ENCODE results near the gene MMP23B.
"Not testable (repeated sequence)": the region's sequence is repeated elsewhere in the genome, so short reads cannot be mapped to it uniquely, and the experiment has no call there.

The MMP23B gene

DNA sequence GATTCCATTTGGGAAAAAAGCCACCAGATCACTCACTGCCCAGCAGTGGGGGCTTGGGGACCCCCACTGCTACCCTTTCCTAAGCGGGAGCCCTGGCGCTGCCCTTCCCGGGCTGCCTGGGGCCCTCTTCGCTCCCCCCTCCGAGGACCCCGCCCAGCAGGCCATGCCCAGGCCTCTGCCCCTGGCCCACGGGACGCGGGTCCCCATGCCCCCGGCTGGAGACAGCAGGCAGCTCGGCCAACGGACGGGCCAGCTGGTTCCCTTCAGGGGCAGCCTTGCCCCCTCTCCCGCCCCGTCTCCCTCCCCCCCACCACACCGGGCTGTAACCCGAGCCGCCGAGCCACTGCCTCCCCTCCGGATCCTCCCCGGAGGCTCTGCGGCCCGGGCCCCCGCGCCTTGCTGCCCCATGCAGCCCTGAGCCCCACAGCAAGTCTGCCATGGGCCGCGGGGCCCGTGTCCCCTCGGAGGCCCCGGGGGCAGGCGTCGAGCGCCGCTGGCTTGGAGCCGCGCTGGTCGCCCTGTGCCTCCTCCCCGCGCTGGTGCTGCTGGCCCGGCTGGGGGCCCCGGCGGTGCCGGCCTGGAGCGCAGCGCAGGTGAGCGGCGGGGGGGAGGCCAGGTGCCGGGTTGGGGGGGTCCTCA, at the start of gene MMP23B:
Gene MMP23B, plus strand, starts transcription at position 392 of the 639 bp plus-strand sequence. Its CDS starts 46 bp downstream, at position 438.
- DNase-seq (ENCODE audit: low spot score), result peak; percentile 44

DNA sequence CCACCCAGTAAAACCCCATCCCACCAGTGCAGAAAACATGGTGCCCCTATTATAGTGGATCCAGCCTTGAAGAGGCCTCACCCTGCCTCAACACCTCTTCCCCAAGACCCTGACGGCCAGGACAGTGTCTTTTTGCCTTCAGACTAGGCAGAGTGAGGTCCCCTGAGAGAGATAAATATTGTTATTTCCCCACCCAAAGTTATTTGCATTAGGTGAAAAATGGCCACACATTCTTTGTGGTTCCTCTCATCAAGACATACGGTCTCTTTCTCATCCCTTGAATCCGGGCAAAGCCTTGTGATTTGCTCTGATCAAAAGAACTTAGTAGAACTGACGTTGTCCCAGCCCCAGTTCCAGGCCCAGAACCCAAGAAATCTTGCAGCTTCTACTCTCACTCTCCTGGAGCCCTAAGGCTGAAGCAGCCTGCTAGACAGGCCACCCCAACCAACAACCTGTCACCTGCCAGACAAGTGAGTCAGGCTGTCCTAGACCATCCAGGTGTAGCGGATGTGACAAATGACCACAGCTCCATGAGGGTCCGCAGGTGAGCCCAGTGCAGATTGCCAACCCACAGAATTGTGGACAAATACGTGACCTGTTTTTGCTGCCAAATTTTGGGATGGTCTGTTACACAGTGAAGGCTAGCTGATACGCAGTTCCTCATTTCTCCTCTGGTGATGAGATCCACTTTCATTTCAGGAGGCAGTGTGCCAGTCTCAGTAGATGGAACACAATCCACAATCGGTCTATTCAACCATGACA, 49.2 kb upstream of the MMP23B start:
- DNase-seq (ENCODE audit: low spot score), result no peak

DNA sequence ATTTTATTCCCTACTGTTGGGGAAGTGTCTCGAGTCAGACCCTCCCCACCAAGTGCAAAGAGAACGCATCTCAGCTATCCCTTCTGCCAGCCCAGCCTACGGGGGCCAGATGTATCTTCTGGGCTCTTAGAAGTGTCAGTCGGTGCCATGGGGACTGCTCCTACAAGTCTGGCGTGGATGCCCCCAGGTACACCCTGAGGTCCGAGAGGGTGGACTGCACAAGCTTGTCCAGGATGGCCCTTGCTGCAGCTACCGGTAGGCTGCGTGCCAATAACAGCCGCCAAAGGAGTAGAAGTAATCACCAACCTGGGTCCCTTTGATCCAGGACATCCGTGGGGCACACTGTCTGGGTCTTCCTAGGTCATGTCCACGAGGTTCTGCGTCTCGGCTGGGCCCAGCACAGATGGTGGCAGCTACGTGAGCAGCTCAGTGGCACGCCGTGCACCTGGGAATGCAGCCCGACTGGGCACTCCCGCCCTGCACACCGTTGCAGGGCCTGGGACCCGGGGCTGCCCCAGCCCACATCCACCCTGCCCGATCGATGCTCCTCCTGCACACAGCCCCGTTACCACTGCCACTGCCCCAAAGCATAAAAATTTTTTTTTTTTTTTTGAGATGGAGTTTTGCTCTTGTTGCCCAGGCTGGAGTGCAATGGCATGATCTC, 48.5 kb upstream of the MMP23B start:
- DNase-seq (ENCODE audit: low spot score), result no peak

DNA sequence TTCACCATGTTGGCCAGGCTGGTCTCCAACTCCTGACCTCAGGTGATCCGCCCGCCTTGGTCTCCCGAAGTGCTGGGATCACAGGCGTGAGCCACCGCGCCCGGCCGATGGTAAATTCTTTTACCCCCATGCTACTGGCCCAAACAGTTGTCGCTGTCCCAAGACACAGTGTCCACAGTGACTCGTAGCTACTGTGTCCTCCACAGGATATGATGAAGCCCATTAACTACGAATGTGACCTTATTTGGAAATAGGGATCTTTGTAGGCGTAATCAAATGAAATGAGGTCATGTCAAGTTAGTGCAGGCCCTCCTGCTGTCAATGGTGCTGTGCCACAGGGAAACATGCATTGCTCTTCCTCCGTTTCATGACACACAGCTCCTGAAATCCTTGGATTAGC, 40.5 kb upstream of the MMP23B start:
- DNase-seq (ENCODE audit: low spot score), result no peak

DNA sequence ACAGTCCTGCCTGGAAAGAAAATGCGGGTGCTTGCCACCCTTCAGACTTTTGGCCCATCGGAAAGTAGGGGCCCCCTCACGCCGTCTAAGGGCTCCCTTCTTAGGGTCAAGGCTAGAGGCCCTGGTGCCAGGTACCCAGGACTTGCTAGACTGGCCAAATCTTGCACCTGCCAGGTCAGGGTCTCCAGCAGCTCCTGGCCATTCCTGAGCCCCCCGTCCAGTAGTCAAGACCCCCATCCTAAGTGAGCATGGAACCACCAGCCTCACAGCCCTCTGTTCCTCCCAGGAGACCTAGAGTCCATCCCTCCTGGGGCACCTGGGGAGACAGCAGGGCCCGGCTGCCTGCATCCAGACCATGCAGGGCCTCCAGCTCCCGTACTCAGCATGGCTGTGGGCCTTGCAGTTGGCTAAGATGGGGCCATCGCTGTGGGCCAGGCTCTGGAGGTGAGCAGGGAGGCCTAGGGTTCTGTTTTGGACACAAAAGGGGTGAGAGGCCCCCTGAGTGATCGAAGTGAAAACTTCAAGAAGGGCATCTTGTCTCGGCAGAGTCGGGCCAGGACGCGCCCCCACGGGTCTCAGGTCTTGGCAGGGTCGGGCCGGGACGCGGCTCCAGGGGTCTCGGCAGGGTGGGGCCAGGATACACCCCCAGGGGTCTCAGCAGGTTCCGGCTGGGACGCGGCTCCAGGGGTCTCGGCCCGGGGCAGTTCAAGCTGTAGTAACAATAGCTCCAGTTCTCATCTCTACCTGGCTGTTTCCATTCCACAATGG, 38.0 kb upstream of the MMP23B start:
- no peak for DNase-seq (ENCODE audit: low spot score)

DNA sequence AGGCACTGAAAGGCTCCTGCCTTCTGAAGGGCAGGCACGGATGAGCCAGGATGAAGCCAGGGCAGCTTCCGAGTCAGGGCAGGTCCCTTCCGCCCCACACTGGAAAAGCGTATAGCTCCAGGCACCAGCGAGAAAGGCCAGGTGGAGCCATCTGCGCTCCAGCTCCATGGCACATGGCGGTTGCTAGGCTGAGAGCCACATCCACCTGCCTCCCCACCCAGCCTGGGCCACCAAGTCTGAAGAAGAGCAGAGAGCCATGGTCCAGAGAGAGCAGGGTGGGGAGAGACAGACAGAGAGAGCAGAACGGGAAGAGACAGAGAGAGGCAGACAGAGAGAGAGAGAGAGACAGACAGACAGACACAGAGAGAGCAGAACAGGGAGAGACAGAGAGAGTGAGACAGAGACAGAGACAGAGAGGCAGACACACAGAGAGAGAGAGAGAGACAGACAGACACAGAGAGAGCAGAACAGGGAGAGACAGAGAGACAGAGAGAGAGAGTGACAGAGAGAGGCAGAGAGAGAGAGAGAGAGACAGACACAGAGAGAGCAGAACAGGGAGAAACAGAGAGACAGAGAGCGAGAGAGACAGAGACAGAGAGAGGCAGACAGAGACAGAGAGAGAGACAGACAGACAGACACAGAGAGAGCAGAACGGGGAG, 37.2 kb upstream of the MMP23B start:
- DNase-seq (ENCODE audit: low spot score), result peak; percentile 51

DNA sequence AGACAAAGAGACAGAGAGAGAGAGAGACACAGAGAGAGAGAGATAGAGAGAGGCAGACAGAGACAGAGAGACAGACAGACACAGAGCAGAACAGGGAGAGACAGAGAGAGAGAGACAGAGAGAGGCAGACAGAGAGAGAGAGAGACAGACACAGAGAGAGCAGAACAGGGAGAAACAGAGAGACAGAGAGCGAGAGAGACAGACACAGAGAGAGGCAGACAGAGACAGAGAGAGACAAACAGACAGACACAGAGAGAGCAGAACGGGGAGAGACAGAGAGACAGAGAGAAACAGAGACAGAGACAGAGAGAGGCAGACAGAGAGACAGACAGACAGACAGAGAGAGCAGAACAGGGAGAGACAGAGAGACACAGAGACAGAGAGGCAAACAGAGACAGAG, 36.6 kb upstream of the MMP23B start:
- DNase-seq (ENCODE audit: low spot score), result not testable (repeated sequence)

DNA sequence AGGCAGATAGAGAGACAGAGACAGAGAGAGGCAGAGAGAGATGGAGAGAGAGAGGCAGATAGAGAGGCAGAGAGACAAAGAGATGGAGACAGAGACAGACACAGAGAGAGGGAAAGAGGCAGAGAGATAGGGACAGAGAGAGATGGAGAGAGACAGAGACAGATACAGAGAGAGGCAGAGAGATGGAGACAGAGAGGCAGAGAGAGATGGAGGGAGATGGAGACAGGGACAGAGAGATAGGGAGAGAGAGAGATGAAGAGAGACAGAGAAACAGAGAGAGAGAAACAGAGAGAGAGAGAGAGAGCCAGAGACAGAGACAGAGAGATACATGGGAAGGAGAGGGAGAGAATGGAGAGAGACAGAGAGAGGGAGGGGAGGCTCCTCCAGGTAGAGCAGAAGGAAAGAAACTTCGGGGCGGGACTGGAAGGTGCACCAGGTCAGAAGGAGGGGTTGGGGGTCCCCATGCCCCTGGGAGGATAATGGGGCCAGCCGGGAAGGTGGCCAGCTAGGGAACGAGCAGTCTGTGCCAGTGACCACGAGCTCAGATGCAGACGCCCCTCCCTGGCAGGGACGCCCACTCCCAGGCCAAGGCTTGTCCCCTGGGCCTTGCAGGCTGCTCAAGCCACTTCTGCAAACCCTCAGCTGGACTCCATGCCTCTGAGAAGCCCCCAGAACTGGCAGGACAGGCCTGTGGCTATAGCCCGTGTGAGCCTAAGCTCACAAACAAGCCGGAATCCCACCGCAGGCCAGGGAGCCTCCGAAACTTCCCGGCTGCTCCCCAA, 35.3 kb upstream of the MMP23B start:
- peak; percentile 35 for DNase-seq (ENCODE audit: low spot score)

DNA sequence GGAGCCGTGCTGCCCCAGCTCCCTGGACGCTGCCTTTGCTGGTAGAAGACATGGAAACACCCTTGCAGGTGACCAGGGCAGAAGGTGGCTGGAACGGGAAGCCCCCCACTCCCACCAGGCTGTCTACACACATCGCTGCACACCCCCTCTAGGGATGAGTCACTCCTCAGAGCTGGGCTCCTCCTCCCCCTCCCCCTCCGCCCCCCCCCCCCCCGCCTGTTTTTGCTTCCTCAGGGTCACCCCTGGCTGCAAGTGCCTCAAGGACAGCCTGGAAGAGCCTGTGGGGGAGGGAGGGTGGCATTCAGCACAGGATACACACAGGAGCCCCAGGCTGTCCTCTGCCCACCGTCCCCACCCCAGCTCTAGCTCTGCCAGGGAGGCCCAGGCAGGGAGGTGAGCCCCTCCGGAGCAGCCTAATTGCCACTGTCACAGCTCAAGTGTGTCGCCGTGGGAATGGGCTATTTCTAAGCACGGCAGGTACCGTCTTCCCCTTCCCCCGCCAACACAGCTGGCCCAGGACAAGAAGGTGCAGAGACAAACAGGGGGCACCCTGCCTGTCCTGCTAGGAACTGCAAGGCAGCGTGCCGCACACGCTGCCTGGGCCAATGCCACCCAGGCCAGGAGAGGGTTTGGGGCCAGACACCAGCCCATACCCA, 34.6 kb upstream of the MMP23B start:
- DNase-seq (ENCODE audit: low spot score), result peak; percentile 79

DNA sequence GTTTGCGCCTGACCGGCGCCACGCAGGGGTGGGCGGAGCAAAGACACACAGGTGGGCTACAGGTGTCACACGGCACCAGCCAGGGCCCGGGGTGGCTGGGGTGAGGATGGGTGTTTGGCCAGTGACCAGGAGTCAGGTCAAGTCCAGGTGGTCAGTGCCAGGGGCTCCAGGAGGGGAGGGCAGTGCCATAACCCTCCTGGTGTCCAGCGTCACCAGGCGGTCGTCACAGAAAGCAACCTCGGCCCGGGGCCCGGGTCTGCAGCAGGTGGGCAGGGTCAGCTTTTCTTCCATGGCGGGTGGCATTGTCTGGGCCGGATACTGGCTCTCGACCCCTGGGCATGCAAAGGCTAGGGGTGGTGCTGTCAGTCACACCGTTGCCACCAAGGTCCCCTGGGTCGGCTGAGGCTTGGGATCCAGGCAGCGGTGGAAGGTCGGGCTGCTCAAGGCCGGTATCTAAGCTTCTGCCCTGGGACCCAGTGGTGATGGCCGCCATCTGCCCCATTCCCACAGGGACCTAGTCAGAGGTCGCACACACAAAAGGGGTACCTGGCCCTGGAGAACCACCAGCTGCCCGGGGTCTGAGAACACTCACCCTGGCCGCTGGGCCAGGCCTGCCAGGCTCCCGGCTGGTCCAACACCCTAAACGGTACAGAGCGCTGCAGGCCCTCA, 33.8 kb upstream of the MMP23B start:
- DNase-seq (ENCODE audit: low spot score), result no peak

DNA sequence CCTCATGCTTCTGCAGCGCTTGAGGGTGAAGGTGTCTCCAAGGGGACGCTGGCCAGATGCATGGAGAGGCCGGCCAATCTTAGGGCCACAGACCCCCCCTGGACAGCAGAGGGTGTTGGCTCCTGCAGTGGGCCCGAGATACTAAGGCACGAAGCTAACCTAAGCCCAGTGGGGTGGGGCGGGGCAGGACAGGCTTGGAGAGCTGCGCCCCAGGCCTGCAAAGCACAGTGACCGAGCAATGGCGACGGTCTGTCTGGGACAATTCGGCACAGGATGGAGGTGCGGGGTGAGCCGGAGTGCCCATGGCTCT, 33.3 kb upstream of the MMP23B start:
- DNase-seq (ENCODE audit: low spot score), result no peak

DNA sequence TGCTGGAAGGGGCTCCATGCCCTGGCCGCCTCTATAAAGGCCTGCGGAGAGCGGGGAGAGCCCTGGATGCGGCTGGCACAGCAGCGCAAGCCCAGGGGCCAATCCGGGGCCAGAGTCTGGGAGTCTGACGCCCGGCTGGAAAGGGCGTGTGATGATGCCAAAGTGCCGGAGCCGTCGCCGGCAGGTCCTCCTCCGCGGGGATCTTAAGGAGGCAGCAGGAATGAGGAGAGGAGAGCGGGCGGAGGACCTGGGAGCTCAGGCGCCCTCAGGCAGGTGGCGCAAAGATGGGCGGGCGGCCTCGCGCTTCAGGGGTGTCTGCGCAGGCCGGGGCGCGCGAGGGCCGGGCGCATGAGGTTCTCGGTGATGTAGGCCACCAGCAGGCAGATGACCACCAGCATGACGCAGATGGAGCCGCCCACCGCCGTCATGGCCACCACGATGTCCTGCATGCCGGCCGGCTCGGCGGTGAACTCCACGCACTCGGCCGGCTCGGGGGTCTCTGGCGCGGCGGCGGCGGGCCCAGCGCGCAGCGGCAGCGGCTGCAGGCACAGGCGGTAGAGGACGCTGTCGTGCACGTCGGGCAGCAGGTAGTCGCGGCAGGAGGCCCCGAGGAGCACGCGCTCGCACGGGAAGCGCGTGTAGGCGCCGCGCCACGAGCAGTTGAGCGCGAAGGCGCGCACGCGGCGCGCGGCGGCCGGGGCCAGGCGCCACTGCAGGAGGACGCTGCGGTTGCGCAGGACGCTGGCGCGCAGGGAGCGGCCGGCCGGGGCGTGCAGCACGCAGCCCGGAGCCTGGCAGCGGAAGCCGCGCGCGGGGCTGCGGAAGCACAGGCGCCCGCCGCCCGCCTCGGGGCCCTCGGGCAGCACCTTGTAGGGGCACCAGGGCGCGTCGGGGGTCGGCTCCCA, 32.7 kb upstream of the MMP23B start:
- DNase-seq (ENCODE audit: low spot score), result peak; percentile 87

DNA sequence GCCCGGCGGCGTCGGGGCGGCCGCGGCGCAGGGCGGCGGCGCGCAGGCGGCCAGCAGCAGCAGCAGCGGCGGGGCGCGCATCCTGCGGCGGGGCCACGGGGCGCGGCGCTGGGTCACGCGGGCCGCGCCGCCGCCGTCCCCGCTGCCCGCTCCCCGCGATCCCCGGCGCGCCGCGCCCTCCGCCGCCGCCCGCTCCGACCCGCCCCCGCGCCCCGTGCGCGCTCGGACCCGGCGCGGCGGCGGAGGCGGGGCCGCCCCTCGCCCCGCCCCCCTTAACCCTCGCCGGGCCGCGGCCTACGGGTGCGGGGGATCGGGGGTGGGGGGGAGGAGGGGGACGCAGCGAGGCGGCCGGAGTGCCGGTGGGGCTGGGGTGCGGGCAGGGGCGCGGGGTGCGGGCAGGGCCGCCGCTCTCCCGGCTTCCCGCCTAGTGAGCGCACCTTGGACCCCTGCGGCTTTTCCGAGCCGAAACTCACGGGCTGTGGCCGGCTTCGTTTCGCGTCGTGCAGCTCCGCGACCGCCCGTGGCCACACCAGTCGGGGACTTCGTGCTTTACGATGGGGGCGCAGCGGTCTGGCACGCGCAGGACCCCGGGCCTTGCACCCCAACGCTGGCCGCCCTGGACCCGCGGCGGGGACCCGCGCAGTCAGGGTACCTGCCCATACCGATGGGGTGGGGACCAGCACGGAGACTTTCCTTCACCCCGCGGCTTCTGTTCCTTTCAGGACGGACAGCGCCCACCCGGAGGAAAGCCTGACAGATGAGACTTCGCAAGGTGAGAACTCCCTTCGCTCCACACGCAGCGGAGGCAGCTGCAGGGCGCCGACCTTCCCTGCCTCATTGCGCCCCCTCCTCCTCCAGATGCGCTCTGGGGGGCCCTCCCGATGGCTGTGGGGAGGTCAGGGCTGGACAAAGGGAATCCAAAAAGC, 31.8 kb upstream of the MMP23B start, which contains the start of gene FNDC10:
Gene FNDC10, minus strand, starts transcription at position 201 of the 926 bp plus-strand sequence. Its CDS starts 120 bp downstream, at position 81.
- DNase-seq (ENCODE audit: low spot score), result peak; percentile 84

DNA sequence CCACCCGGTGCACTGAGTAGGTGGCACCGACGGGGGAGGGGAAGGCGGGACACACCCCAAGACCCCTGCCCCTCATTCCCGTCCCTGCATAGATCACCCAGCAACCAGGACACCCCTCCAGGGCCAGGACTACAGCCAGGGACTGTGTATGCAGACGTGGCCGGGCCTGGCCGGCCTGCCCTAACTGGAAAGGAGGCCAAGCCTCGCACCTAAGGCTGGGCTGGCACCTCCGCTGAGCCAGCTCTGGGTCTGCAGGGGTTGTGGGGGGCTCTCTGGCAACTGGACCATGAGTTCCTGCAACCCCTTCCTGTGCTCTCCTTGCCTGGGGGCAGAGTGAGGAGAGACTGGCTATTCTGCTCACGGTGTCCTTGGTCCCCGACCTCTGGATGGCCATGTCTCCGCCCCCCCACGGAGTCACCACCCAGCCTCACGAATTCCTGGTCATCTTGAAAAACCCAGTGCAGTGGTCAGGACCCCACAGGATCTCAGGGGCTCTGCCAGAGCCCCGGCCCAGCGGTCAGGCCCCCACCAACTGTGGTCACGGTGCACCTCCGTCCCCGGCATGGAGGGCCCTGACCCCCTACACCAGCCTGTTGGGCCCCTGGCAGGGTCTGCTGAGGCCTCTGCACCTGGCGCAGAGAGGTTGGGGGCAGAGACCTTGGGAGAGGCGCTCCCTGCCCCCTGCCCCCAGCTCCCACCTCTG, 31.0 kb upstream of the MMP23B start:
- DNase-seq (ENCODE audit: low spot score), result no peak

DNA sequence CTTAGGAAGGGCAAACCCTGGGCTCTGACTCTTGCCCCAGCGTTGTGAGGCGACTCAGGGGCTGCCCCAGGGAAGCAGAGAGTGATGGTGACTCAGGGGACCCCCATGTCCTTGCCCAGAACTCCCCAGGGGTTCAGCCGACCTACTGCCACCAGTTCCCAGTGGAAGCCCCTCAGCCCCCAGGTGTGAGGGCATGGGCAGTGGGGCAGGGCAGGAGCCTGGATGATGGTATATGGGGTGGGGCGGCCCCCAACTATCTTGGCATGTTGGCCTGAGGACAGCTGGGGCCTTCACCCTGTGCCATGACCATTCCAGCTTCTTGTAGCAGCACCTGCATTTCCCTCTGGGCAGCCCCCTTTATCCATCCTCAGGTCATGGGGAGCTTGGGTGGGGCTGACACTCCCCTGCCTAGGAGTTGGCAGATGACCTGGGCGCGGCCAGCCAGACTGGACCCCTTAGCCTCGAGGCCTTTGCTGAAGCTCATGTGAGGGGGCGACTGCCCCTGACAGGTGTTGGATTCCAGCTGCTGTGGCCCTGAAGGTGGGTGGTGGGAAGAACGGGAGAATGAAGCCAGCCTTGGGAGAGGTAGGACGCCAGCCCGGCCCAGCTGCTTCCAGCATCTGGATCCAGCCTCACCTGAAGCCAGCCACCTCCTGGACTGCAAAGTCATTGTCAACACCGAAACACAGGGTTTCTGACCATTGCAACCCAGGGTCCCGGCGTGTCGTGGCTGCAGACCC, 30.2 kb upstream of the MMP23B start:
- no peak for DNase-seq (ENCODE audit: low spot score)

DNA sequence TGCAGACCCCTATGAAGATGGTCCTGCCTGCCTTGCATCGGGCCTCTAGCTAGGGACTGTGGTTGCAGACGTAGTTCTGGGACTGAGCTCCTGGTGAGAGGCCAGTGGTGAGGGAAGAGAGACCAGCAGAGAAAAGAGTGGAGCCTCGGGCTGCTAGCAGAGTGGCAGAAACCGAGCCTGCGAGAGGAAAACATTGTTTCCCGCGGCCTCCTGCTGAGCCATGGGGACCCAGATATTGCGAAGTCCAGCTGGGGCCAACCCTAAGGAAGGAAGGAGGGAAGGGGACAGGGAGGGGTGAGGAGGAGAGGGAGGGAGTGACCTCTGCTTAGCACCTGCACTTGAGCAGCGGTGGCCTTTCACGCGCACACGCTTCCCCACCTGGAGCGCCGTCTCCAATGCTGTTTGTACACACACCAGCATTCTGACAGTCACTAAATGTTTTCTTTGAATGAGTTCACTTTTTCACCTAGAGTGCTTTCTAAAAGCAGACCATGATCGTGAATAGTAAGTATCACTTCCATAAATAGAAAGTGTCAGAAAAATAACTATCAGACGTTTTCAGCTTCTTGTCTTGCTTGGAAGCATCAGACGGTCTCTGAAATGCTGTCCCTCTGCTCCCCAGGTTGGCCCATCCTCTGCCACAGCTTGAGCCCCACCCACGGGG, 29.5 kb upstream of the MMP23B start:
- DNase-seq (ENCODE audit: low spot score), result no peak

All from D341Med (cell line).